K562 (cell line): ENCODE measurements around the gene PRELID3B. TPM values are rescaled to one million over a fixed set of nuclear protein-coding genes. Genes with fewer than 3 reads are reported as not detected.

Experiments used
- ATF4 ChIP-seq: fragments of 450-650 bp; formaldehyde crosslinking; IDR thresholded peaks from 2 replicates; pipeline ENCODE4 v1.4.0; 2022; ENCODE audit warnings: mild to moderate bottlenecking, moderate library complexity
- BHLHE40 ChIP-seq: IDR thresholded peaks from 2 replicates; pipeline ENCODE4 v1.6.1; 2011; ENCODE audit warnings: low read length, improper control_type of control experiment
- E2F1 ChIP-seq: sonication (generic); formaldehyde crosslinking; IDR thresholded peaks from 2 replicates; pipeline ENCODE4 v1.8.1; 2023; ENCODE audit warnings: mild to moderate bottlenecking, missing genetic modification reagents, moderate library complexity
- E2F3 ChIP-seq: fragments of 250-450 bp; sonication (Bioruptor Pico); IDR thresholded peaks from 2 replicates; pipeline ENCODE4 v1.4.0; 2020; ENCODE audit warnings: mild to moderate bottlenecking
- FOXA3 ChIP-seq, 2 experiments: fragments of 450-650 bp in 1 of 2; sonication (generic) in 1 of 2; formaldehyde crosslinking; IDR thresholded peaks in 1 of 2; conservative IDR thresholded peaks in 1 of 2; 2 replicates each; pipeline versions ENCODE4 v1.4.0 to v1.8.0; 2020 to 2022; ENCODE audit warnings: mild to moderate bottlenecking in 2 of 2, missing genetic modification reagents in 1 of 2
- HMGXB4 ChIP-seq: sonication (generic); formaldehyde crosslinking; IDR thresholded peaks from 2 replicates; pipeline ENCODE4 v1.8.1; 2023; ENCODE audit warnings: mild to moderate bottlenecking, missing genetic modification reagents
- KDM1A ChIP-seq, 2 experiments: fragments of 450-650 bp; IDR thresholded peaks; 2 replicates each; pipeline ENCODE4 v1.6.1; 2016; ENCODE audit warnings: mild to moderate bottlenecking in 2 of 2
- NONO ChIP-seq, 2 experiments: fragments of 200-400 bp in 1 of 2; fragments of 450-650 bp in 1 of 2; formaldehyde crosslinking in 1 of 2; IDR thresholded peaks; 2 replicates each; pipeline ENCODE4 v1.6.1; 2017; ENCODE audit warnings: low read depth in 2 of 2, mild to moderate bottlenecking in 2 of 2, moderate library complexity in 2 of 2, low read length in 1 of 2
- NR2C2 ChIP-seq, 2 experiments: fragments of 200-800 bp in 1 of 2; sonication (Bioruptor generic) in 1 of 2; sonication (generic) in 1 of 2; formaldehyde crosslinking in 1 of 2; IDR thresholded peaks; 2 replicates each; pipeline versions ENCODE4 v1.6.1 to v1.8.0; 2016 to 2022; ENCODE audit warnings: mild to moderate bottlenecking in 1 of 2, missing compliant biosample characterization in 1 of 2, missing genetic modification characterization in 1 of 2, missing genetic modification reagents in 1 of 2
- RB1 ChIP-seq: fragments of 450-650 bp; IDR thresholded peaks from 2 replicates; pipeline ENCODE4 v1.6.1; 2017; ENCODE audit warnings: low read depth, mild to moderate bottlenecking
- TAF1 ChIP-seq: IDR thresholded peaks from 2 replicates; pipeline ENCODE4 v1.6.1; 2011; ENCODE audit warnings: mild to moderate bottlenecking, low read length, moderate library complexity; ENCODE audit not compliant: insufficient read depth, control insufficient read depth, severe bottlenecking; ENCODE audit errors: extremely low read depth
- ZBTB7A ChIP-seq: IDR thresholded peaks from 2 replicates; pipeline ENCODE4 v1.6.1; 2011; ENCODE audit warnings: low read depth, mild to moderate bottlenecking, low read length, moderate library complexity, borderline replicate concordance; ENCODE audit not compliant: control insufficient read depth
- ZEB2 ChIP-seq: fragments of 450-650 bp; IDR thresholded peaks from 2 replicates; pipeline ENCODE4 v1.6.1; 2016
- polyA plus RNA-seq, 8 experiments: library from polyadenylated mRNA; depleted of rRNA in 4 of 8; stranded (reverse) in 5 of 8; unstranded in 3 of 8; fragments of >200 nt; fragmentation: Nextera tagmentation in 2 of 8; fragmentation: Illumina TruSeq in 1 of 8; extraction: Ambion mirVana in 2 of 8; extraction: Trizol in 1 of 8; gene quantifications; 2 replicates each; pipeline versions ENCODE4 v1.2.1 to v1.2.3, GENCODE V29; 2011 to 2014; ENCODE audit warnings: inconsistent platforms in 1 of 8, missing spikeins in 1 of 8
- total RNA-seq, 7 experiments: library from RNA; depleted of rRNA in 6 of 7; stranded (reverse); fragments of >200 nt in 6 of 7; fragmentation: Illumina TruSeq in 2 of 7; extraction: Trizol in 2 of 7; gene quantifications; 2 replicates each; pipeline versions ENCODE4 v1.2.1 to v1.2.3, GENCODE V29; 2011 to 2021; ENCODE audit warnings: low replicate concordance in 1 of 7
- TF ChIP-seq, protein P1 (sequence below): fragments of 200-800 bp; sonication (Bioruptor generic); IDR thresholded peaks from 2 replicates; pipeline ENCODE4 v1.6.1; 2017; ENCODE audit warnings: missing genetic modification characterization, missing compliant biosample characterization
- TF ChIP-seq, protein P2 (sequence below): fragments of 450-650 bp; formaldehyde crosslinking; IDR thresholded peaks from 2 replicates; pipeline ENCODE4 v1.4.0; 2020; ENCODE audit warnings: mild to moderate bottlenecking, moderate library complexity
- TF ChIP-seq, protein P3 (sequence below): fragments of 450-650 bp; IDR thresholded peaks from 2 replicates; pipeline ENCODE4 v1.6.1; 2014; ENCODE audit warnings: low read depth, mild to moderate bottlenecking, moderate library complexity, borderline replicate concordance

PRELID3B gene
- total and polyA plus RNA-seq, 9 of the 15 experiments (the other 6 are each of a cell fraction or from before 2014, with no cell fraction given): 77.0 to 186 (median 101) TPM

DNA sequence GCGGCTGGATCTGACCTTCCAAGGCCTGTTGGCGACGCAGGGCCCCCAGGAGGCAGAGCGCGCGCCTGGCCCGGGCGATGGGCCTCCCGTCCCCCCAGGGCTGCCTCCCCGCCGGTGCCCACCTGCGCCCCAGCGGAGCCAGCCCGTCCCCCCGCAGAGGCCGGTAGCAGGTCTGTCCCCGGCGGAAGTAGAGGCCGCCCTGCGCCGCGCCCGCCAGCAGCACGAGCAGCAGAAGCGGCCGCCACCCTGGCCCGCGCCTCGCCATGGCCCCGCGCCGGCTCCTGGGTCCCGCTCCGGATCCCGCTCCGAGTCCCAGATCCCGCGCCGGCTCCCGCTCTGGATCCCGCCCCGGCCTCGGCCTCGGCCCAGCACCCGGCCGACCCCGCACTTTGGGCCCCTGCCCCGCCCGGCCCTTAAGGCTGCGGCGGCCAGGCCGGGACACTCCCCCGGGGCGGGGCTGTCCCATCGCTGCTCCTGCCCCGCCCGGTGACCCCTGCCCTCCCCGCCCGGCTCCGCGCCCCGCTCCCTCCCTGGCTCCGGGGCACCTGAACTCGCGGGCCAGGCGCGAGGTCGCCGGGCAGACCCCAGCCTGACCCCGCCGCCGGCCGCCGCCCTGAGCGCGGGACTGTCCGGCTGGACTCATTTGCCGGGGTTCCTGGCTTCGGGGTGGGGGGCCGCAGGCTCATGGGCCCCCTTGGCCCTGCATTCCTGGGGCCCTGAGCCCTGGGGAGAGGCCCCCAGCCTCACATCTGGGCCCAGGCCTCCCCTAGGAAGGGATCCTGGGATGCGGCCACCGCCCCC, 35.5 kb downstream of the PRELID3B start, which contains the start of gene CTSZ (continued):
- no peak for TF ChIP-seq ZEB2
- 0 out of 2 replicates have a peak, but pooled peaks have one; percentile 30 for TF ChIP-seq BHLHE40
- TF ChIP-seq, protein P1, sequence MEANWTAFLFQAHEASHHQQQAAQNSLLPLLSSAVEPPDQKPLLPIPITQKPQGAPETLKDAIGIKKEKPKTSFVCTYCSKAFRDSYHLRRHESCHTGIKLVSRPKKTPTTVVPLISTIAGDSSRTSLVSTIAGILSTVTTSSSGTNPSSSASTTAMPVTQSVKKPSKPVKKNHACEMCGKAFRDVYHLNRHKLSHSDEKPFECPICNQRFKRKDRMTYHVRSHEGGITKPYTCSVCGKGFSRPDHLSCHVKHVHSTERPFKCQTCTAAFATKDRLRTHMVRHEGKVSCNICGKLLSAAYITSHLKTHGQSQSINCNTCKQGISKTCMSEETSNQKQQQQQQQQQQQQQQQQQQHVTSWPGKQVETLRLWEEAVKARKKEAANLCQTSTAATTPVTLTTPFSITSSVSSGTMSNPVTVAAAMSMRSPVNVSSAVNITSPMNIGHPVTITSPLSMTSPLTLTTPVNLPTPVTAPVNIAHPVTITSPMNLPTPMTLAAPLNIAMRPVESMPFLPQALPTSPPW: peak; percentile 82
- TF ChIP-seq HMGXB4 (CRISPR knock-in tag): peak; percentile 37; the same call in 1 of the 2 replicates
- TF ChIP-seq KDM1A (IDR thresholded peaks at IDR 0.05): no peak
- TF ChIP-seq E2F3 (CRISPR knock-in tag): 0 out of 2 replicates have a peak, but pooled peaks have one; percentile 22
- no peak for TF ChIP-seq FOXA3 (CRISPR knock-in tag; conservative IDR thresholded peaks at IDR 0.05 in 1 of 2, IDR thresholded peaks at IDR 0.05 in 1 of 2)
- TF ChIP-seq, protein P2, sequence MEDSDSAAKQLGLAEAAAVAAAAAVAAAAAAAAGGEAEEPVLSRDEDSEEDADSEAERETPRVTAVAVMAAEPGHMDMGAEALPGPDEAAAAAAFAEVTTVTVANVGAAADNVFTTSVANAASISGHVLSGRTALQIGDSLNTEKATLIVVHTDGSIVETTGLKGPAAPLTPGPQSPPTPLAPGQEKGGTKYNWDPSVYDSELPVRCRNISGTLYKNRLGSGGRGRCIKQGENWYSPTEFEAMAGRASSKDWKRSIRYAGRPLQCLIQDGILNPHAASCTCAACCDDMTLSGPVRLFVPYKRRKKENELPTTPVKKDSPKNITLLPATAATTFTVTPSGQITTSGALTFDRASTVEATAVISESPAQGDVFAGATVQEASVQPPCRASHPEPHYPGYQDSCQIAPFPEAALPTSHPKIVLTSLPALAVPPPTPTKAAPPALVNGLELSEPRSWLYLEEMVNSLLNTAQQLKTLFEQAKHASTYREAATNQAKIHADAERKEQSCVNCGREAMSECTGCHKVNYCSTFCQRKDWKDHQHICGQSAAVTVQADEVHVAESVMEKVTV (CRISPR knock-in tag): no peak
- TF ChIP-seq, protein P3, sequence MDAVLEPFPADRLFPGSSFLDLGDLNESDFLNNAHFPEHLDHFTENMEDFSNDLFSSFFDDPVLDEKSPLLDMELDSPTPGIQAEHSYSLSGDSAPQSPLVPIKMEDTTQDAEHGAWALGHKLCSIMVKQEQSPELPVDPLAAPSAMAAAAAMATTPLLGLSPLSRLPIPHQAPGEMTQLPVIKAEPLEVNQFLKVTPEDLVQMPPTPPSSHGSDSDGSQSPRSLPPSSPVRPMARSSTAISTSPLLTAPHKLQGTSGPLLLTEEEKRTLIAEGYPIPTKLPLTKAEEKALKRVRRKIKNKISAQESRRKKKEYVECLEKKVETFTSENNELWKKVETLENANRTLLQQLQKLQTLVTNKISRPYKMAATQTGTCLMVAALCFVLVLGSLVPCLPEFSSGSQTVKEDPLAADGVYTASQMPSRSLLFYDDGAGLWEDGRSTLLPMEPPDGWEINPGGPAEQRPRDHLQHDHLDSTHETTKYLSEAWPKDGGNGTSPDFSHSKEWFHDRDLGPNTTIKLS: peak; percentile 96; the same call in 1 of the 2 replicates
- no peak for TF ChIP-seq TAF1
- peak; percentile 42; the same call in 1 of the 2 replicates for TF ChIP-seq ZBTB7A
- no peak for TF ChIP-seq ATF4
- 0 out of 2 replicates have a peak, but pooled peaks have one; percentile 32 for TF ChIP-seq E2F1 (CRISPR knock-in tag)
- TF ChIP-seq NONO (IDR thresholded peaks at IDR 0.05; ENCODE audit: low read depth in 2 of 2, low read length in 1 of 2): peak; percentile 70 to 82; a peak in 3 of 4 replicates
- TF ChIP-seq RB1: peak; percentile 49; the same call in 1 of the 2 replicates
- no peak for TF ChIP-seq NR2C2 (CRISPR knock-in tag; IDR thresholded peaks at IDR 0.05)
- TF ChIP-seq NR2C2 (tag; IDR thresholded peaks at IDR 0.05): peak; percentile 95
